Measurements from ENCODE around the gene HAL. TPM values are rescaled to one million over a fixed set of nuclear protein-coding genes. Genes with fewer than 3 reads are reported as not detected.

HAL gene
- total and polyA plus RNA-seq, 2 of the 13 experiments (the other 11 are each of a cell fraction or from before 2014, with no cell fraction given) = 0.89 to 37.8 TPM

DNA sequence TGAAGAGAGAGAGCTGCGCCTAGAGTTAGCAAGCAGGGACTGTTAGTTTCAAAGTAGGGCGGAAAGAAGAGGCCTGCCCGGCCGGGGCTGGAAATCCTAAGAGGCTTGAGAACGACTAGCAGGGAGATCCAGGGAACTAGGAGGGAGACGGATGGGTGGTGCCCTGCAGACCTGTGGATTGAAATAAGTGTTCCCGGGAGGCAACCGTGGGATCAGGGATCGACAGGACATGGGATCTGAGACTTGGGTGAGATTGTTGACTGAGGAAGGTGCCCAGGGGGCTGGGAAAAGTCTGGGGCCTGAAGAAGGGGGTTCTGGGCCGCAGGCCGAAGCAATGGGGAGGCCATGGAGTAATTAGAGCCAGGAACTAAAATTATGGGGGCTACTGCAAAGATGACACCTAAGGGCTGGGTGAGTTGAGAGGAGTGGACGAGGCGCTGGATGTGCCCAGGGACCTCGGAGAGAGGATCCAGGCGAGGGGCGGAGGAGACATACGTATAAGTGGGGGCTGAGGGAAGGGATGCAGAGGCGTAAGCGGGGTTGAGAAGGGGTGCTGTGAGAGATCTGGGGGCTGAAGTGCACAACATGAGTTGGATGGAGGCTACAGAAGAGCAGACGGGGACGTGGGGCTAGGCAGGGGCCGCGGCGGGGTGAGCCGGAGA is 38.6 kb upstream of the HAL start:
- BruUV-seq (replicated peaks) = no TSS peak
- DNase-seq (ENCODE audit: low spot score) (peak; percentile 22), ATAC-seq (peak; percentile 64), FAIRE-seq (no peak)
- in situ Hi-C loops (cut with HindIII; ENCODE audit: extremely low pct_ligation_motif_present, low pct_unique_long_range_greater_than_20kb) = no loop called here
- Histone ChIP-seq H3K27me3 (ENCODE audit: control insufficient read depth in 1 of 2, insufficient read depth in 2 of 2, low read length in 2 of 2) (peaks cover 0 to 4% of the 10 kb centered on the region in 2 experiments; a peak in 1 of 5 replicates), H3K9me3 (ENCODE audit: low read length) (no peaks in the 10 kb centered on the region), H4K20me1 (ENCODE audit: insufficient read depth, low read length) (no peaks in the 10 kb centered on the region), H3K36me3 (replicated peaks in 1 of 2; ENCODE audit: control insufficient read depth in 1 of 2, insufficient read depth in 2 of 2, low read length in 2 of 2) (no peaks in the 10 kb centered on the region), H3K4me1 (ENCODE audit: insufficient read depth, low read length) (peaks cover 36% of the 10 kb centered on the region), H3K27ac (ENCODE audit: extremely low read length, insufficient read depth, low read length) (peak overlapping the region; percentile 63), H3K4me2 (ENCODE audit: low read depth, low read length) (peak overlapping the region; percentile 73), H2AFZ (ENCODE audit: low read length) (peak overlapping the region; percentile 68), H3K4me3 (replicated peaks in 1 of 3; ENCODE audit: insufficient read depth in 1 of 3, low read depth in 2 of 3, low read length in 3 of 3) (peak overlapping the region; percentile 92 to 99 (median 93)), H3K9ac (ENCODE audit: insufficient read depth, low read depth, low read length) (peak overlapping the region; percentile 74), H3K79me2 (ENCODE audit: insufficient read depth, low read length) (peaks cover 14% of the 10 kb centered on the region)
- intact Hi-C loops (cut with micrococcal nuclease; ENCODE audit: unreplicated experiment) = no loop called here
- WGBS (ENCODE audit: low lambda C conversion rate) = 2% methylated on average over 25 of the region's 25 CpGs
- ChIA-PET POLR2A (interaction anchor here (0.9 to 1.6 kb wide), 5 partner anchors 14 to 561 kb away, joined by 3 to 5 read pairs (median 4); partner anchors contain the start of genes CDK17, HAL and METAP2), CTCF (ENCODE audit: low intra/inter-chr PET ratio, low total read pairs) (no interaction called here)
- TF ChIP-seq MTF2 (CRISPR knock-in tag; IDR thresholded peaks at IDR 0.05; ENCODE audit: borderline replicate concordance) (0 out of 2 replicates have a peak, but pooled peaks have one; percentile 11), THYN1 (CRISPR knock-in tag; IDR thresholded peaks at IDR 0.05; ENCODE audit: borderline replicate concordance, low read depth) (no peak), JUN (CRISPR knock-in tag; IDR thresholded peaks at IDR 0.05) (no peak), FOSL2 (CRISPR knock-in tag; IDR thresholded peaks at IDR 0.05) (no peak), ZNF468 (CRISPR knock-in tag; IDR thresholded peaks at IDR 0.05) (0 out of 2 replicates have a peak, but pooled peaks have one; percentile 30), HMG20A (CRISPR knock-in tag; IDR thresholded peaks at IDR 0.05; ENCODE audit: borderline replicate concordance) (no peak), YEATS4 (CRISPR knock-in tag; IDR thresholded peaks at IDR 0.05; ENCODE audit: borderline replicate concordance) (no peak), MAF1 (CRISPR knock-in tag; IDR thresholded peaks at IDR 0.05; ENCODE audit: borderline replicate concordance) (no peak), ZNF614 (CRISPR knock-in tag; IDR thresholded peaks at IDR 0.05; ENCODE audit: borderline replicate concordance) (no peak), PAX8 (CRISPR knock-in tag; IDR thresholded peaks at IDR 0.05; ENCODE audit: borderline replicate concordance) (no peak), ZNF709 (CRISPR knock-in tag; IDR thresholded peaks at IDR 0.05) (no peak), ZFX (CRISPR knock-in tag; IDR thresholded peaks at IDR 0.05; ENCODE audit: low read depth) (peak; percentile 79), ZNF615 (CRISPR knock-in tag; IDR thresholded peaks at IDR 0.05; ENCODE audit: borderline replicate concordance) (no peak), BORCS8-MEF2B (CRISPR knock-in tag; IDR thresholded peaks at IDR 0.05) (no peak), ZNF256 (CRISPR knock-in tag; conservative IDR thresholded peaks at IDR 0.05) (no peak), HIVEP1 (CRISPR knock-in tag; IDR thresholded peaks at IDR 0.05) (no peak), ZNF724P (CRISPR knock-in tag; IDR thresholded peaks at IDR 0.05; ENCODE audit: borderline replicate concordance) (no peak), MEIS1 (CRISPR knock-in tag; IDR thresholded peaks at IDR 0.05; ENCODE audit: borderline replicate concordance) (no peak)
- TF ChIP-seq, protein P1, sequence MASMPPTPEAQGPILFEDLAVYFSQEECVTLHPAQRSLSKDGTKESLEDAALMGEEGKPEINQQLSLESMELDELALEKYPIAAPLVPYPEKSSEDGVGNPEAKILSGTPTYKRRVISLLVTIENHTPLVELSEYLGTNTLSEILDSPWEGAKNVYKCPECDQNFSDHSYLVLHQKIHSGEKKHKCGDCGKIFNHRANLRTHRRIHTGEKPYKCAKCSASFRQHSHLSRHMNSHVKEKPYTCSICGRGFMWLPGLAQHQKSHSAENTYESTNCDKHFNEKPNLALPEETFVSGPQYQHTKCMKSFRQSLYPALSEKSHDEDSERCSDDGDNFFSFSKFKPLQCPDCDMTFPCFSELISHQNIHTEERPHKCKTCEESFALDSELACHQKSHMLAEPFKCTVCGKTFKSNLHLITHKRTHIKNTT (CRISPR knock-in tag; IDR thresholded peaks at IDR 0.05) = no peak
- TF ChIP-seq, protein P2, sequence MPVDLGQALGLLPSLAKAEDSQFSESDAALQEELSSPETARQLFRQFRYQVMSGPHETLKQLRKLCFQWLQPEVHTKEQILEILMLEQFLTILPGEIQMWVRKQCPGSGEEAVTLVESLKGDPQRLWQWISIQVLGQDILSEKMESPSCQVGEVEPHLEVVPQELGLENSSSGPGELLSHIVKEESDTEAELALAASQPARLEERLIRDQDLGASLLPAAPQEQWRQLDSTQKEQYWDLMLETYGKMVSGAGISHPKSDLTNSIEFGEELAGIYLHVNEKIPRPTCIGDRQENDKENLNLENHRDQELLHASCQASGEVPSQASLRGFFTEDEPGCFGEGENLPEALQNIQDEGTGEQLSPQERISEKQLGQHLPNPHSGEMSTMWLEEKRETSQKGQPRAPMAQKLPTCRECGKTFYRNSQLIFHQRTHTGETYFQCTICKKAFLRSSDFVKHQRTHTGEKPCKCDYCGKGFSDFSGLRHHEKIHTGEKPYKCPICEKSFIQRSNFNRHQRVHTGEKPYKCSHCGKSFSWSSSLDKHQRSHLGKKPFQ (CRISPR knock-in tag; IDR thresholded peaks at IDR 0.05; ENCODE audit: insufficient replicate concordance) = peak; percentile 13
- TF ChIP-seq, protein P3, sequence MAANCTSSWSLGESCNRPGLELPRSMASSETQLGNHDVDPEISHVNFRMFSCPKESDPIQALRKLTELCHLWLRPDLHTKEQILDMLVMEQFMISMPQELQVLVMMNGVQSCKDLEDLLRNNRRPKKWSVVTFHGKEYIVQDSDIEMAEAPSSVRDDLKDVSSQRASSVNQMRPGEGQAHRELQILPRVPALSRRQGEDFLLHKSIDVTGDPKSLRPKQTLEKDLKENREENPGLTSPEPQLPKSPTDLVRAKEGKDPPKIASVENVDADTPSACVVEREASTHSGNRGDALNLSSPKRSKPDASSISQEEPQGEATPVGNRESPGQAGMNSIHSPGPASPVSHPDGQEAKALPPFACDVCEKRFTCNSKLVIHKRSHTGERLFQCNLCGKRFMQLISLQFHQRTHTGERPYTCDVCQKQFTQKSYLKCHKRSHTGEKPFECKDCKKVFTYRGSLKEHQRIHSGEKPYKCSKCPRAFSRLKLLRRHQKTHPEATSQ (CRISPR knock-in tag; IDR thresholded peaks at IDR 0.05; ENCODE audit: borderline replicate concordance) = peak; percentile 57; the same call in 1 of the 2 replicates
